Osteoblast (primary cell): ENCODE measurements around the gene FAM124B. TPM values are rescaled to one million over a fixed set of nuclear protein-coding genes. Genes with fewer than 3 reads are reported as not detected.

Source experiments
- DNase-seq: peaks from one replicate; pipeline ENCODE4 v3.0.0; 2011; ENCODE audit warnings: low spot score, mixed read lengths; ENCODE audit not compliant: insufficient read length; ENCODE audit errors: missing footprints
- H2AFZ ChIP-seq: 2 replicates; pipeline ENCODE4 v1.6.0; 2011; ENCODE audit warnings: mild to moderate bottlenecking, low read length
- H3K27ac ChIP-seq: 2 replicates; pipeline ENCODE4 v1.5.1; 2011; ENCODE audit warnings: mild to moderate bottlenecking, low read depth, low read length, moderate library complexity
- H3K27me3 ChIP-seq: 2 replicates; pipeline ENCODE4 v1.6.0; 2012; ENCODE audit warnings: mild to moderate bottlenecking, control low read depth, inconsistent platforms, low read length, moderate library complexity; ENCODE audit not compliant: insufficient read depth
- H3K36me3 ChIP-seq: 2 replicates; pipeline ENCODE4 v1.5.1; 2011; ENCODE audit warnings: mild to moderate bottlenecking, low read length, control low read depth, moderate library complexity; ENCODE audit not compliant: insufficient read depth
- H3K4me1 ChIP-seq: 2 replicates; pipeline ENCODE4 v1.5.1; 2011; ENCODE audit warnings: mild to moderate bottlenecking, low read length, control low read depth, moderate library complexity; ENCODE audit not compliant: insufficient read depth
- H3K4me2 ChIP-seq: 2 replicates; pipeline ENCODE4 v1.6.0; 2011; ENCODE audit warnings: mild to moderate bottlenecking, low read length; ENCODE audit not compliant: insufficient read depth
- H3K4me3 ChIP-seq: fragments of 200-600 bp; sonication (generic); 3 replicates; pipeline ENCODE4 v1.5.1; 2012; ENCODE audit warnings: mild to moderate bottlenecking, low read length, inconsistent platforms; ENCODE audit not compliant: insufficient read depth
- H3K79me2 ChIP-seq: 2 replicates; pipeline ENCODE4 v1.6.0; 2012; ENCODE audit warnings: mild to moderate bottlenecking, low read length, control low read depth, inconsistent platforms; ENCODE audit not compliant: insufficient read depth
- H3K9me3 ChIP-seq: 2 replicates; pipeline ENCODE4 v1.5.1; 2011; ENCODE audit warnings: low read depth, low read length, control low read depth
- H4K20me1 ChIP-seq: 2 replicates; pipeline ENCODE4 v1.6.0; 2012; ENCODE audit warnings: mild to moderate bottlenecking, low read length, control low read depth; ENCODE audit not compliant: insufficient read depth
- CTCF ChIP-seq: IDR thresholded peaks from 2 replicates; pipeline ENCODE4 v1.5.1; 2011; ENCODE audit warnings: mild to moderate bottlenecking, low read depth, low read length, moderate library complexity; ENCODE audit errors: extremely low read depth
- total RNA-seq: library from RNA; depleted of rRNA; stranded (reverse); fragments of >200 nt; gene quantifications from 2 replicates; pipeline ENCODE4 v1.2.3, GENCODE V29; 2012

Gene FAM124B
- total RNA-seq, 1 donor: not detected

- no peaks in the 10 kb centered on the region for H3K79me2 ChIP-seq
- no peaks in the 10 kb centered on the region for H3K36me3 ChIP-seq
- H4K20me1 ChIP-seq: no peaks in the 10 kb centered on the region
- no peak overlapping the region for H2AFZ ChIP-seq
- no peaks in the 10 kb centered on the region for H3K4me1 ChIP-seq
- H3K27me3 ChIP-seq: no peaks in the 10 kb centered on the region
- no peak overlapping the region for H3K4me3 ChIP-seq
- no peak for TF ChIP-seq CTCF
- H3K9me3 ChIP-seq: no peaks in the 10 kb centered on the region
- DNase-seq: no peak
- H3K27ac ChIP-seq: no peak overlapping the region
- no peak overlapping the region for H3K4me2 ChIP-seq
Observed at GRCh38 chr2:224426656-224427055, 24.7 kb upstream of the FAM124B start.

- Histone ChIP-seq H3K9me3 (no peaks in the 10 kb centered on the region), H3K36me3 (no peaks in the 10 kb centered on the region), H3K27me3 (peaks cover 4% of the 10 kb centered on the region), H3K4me3 (no peak overlapping the region), H4K20me1 (no peaks in the 10 kb centered on the region), H3K4me2 (no peak overlapping the region), H3K27ac (no peak overlapping the region), H3K4me1 (no peaks in the 10 kb centered on the region), H3K79me2 (no peaks in the 10 kb centered on the region), H2AFZ (no peak overlapping the region)
- DNase-seq: no peak
- TF ChIP-seq CTCF: no peak
Observed at GRCh38 chr2:224421065-224421464, 19.2 kb upstream of the FAM124B start.

GRCh38 chr2:224417947-224418346, 16.0 kb upstream of the FAM124B start:
- DNase-seq: no peak
- peaks cover 2% of the 10 kb centered on the region for H3K4me1 ChIP-seq
- TF ChIP-seq CTCF: no peak
- H4K20me1 ChIP-seq: no peaks in the 10 kb centered on the region
- no peaks in the 10 kb centered on the region for H3K36me3 ChIP-seq
- H3K27me3 ChIP-seq: peaks cover 4% of the 10 kb centered on the region
- H3K4me2 ChIP-seq: no peak overlapping the region
- H3K27ac ChIP-seq: no peak overlapping the region
- H3K9me3 ChIP-seq: no peaks in the 10 kb centered on the region
- no peak overlapping the region for H2AFZ ChIP-seq
- no peak overlapping the region for H3K4me3 ChIP-seq
- no peaks in the 10 kb centered on the region for H3K79me2 ChIP-seq

GRCh38 chr2:224417361-224417729, 15.4 kb upstream of the FAM124B start:
- Histone ChIP-seq H3K4me3 (no peak overlapping the region), H2AFZ (no peak overlapping the region), H4K20me1 (no peaks in the 10 kb centered on the region), H3K9me3 (no peaks in the 10 kb centered on the region), H3K27ac (no peak overlapping the region), H3K4me1 (peaks cover 7% of the 10 kb centered on the region), H3K36me3 (no peaks in the 10 kb centered on the region), H3K79me2 (no peaks in the 10 kb centered on the region), H3K27me3 (peaks cover 4% of the 10 kb centered on the region), H3K4me2 (no peak overlapping the region)
- no peak for DNase-seq
- no peak for TF ChIP-seq CTCF
